MM.1S (cell line): ENCODE measurements around the gene TP53BP2.

Experiments used
- EZH2 ChIP-seq: fragments of 300-600 bp; sonication (generic); optimal IDR thresholded peaks from 2 replicates; pipeline ENCODE3; 2017; ENCODE audit warnings: low read depth, mild to moderate bottlenecking, antibody characterized with exemption, low read length, mixed read lengths
- TF ChIP-seq, protein P1 (sequence below): fragments of 300-600 bp; sonication (generic); IDR thresholded peaks from 2 replicates; pipeline ENCODE4 v1.5.1; 2016; ENCODE audit warnings: antibody characterized with exemption, low read length, mixed read lengths

DNA sequence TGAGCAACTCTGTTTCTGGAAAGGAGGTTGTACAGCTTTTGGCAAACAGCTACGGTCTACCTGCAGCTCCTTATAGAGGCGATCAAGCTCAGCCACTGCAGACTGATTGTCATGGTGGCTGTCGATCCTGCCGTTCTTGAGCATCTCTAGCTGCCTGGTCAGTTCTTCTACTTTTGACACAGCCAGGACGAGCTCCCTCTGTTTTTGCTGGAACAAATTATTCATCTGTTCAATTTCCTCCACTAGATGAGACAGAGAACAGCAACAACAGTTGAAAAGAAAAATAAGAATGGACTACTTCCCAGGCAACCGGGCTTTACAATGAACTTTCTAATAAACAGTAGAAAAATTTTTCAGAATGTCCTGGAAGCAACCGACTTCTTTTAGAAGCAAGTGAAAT is 42.5 kb downstream of the TP53BP2 start:
- TF ChIP-seq, protein P1, sequence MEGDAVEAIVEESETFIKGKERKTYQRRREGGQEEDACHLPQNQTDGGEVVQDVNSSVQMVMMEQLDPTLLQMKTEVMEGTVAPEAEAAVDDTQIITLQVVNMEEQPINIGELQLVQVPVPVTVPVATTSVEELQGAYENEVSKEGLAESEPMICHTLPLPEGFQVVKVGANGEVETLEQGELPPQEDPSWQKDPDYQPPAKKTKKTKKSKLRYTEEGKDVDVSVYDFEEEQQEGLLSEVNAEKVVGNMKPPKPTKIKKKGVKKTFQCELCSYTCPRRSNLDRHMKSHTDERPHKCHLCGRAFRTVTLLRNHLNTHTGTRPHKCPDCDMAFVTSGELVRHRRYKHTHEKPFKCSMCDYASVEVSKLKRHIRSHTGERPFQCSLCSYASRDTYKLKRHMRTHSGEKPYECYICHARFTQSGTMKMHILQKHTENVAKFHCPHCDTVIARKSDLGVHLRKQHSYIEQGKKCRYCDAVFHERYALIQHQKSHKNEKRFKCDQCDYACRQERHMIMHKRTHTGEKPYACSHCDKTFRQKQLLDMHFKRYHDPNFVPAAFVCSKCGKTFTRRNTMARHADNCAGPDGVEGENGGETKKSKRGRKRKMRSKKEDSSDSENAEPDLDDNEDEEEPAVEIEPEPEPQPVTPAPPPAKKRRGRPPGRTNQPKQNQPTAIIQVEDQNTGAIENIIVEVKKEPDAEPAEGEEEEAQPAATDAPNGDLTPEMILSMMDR, result no peak
- no peak for TF ChIP-seq EZH2
